ENCODE data around the gene SLC36A3. TPM values are rescaled to one million over a fixed set of nuclear protein-coding genes. Genes with fewer than 3 reads are reported as not detected.

Gene SLC36A3
- total and polyA plus RNA-seq, 2 of the 8 experiments (the other 6 are each of a cell fraction or from before 2014, with no cell fraction given): not detected

DNA sequence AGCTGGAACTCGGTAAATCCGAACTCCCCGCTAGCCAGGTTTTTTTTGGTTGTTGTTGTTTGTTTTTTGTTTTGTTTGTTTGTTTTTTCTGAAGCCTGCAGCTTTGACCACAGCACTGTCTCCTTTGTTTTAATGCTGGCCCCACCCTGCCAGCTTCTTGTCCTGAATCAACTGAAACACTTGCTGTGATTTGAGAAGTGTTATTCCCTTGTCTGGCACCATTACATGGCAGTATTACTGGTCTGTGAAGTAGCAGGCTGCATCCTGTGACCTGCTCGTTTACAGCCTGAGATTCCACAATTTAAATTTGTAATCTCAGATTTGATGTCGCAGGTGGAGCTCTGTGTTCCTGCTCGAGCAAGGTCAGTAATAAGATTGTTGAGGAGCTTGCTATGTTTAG is 45.2 kb upstream of the SLC36A3 start:
- no peak overlapping the region for H2AFZ ChIP-seq (ENCODE audit: low read length)
- H3K4me3 ChIP-seq (ENCODE audit: extremely low read depth in 1 of 4, insufficient read depth in 2 of 4, low read depth in 3 of 4, low read length in 4 of 4): no peak overlapping the region

More for the DNA sequence above, 45.2 kb upstream of the SLC36A3 start:
- Histone ChIP-seq H2BK20ac (ENCODE audit: low read length) (no peak overlapping the region), H4K5ac (ENCODE audit: insufficient read length, low read depth, low read length) (no peak overlapping the region), H4K20me1 (replicated peaks in 1 of 2; ENCODE audit: control insufficient read depth in 1 of 2, insufficient read depth in 2 of 2, low read length in 2 of 2) (no peaks in the 10 kb centered on the region), H3K9me3 (ENCODE audit: insufficient read depth in 2 of 2, low read depth in 1 of 2, low read length in 1 of 2) (no peaks in the 10 kb centered on the region), H2BK5ac (ENCODE audit: low read depth, low read length) (no peak overlapping the region), H3K79me2 (ENCODE audit: control insufficient read depth in 1 of 2, insufficient read depth in 2 of 2, low read length in 2 of 2) (no peaks in the 10 kb centered on the region), H4K91ac (replicated peaks; ENCODE audit: insufficient read length, low read length) (no peak overlapping the region), H3K4ac (replicated peaks; ENCODE audit: insufficient read length, low read depth, low read length) (no peak overlapping the region), H2BK12ac (ENCODE audit: low read depth, low read length) (no peak overlapping the region), H2BK15ac (ENCODE audit: low read length) (no peak overlapping the region), H3K9ac (replicated peaks in 1 of 4; ENCODE audit: extremely low read depth in 1 of 4, low read depth in 3 of 4, low read length in 3 of 4) (no peak overlapping the region), H3K56ac (replicated peaks; ENCODE audit: insufficient read length, low read depth, low read length) (no peak overlapping the region), H3K14ac (ENCODE audit: insufficient read length) (no peak overlapping the region), H3K4me1 (replicated peaks in 1 of 4; ENCODE audit: control insufficient read depth in 3 of 4, insufficient read depth in 4 of 4, low read length in 3 of 4) (peaks cover 4 to 22% (median 18%) of the 10 kb centered on the region in 4 experiments; a peak in 5 of 7 replicates), H3K4me2 (ENCODE audit: insufficient read depth in 1 of 2, low read depth in 2 of 2, low read length in 2 of 2) (peak overlapping the region in 1 of 2 experiments; percentile 17; a peak in 1 of 4 replicates), H3K27me3 (replicated peaks in 1 of 4; ENCODE audit: control insufficient read depth in 3 of 4, extremely low read depth in 1 of 4, insufficient read depth in 3 of 4, low read length in 3 of 4) (peaks cover 1 to 24% (median 14%) of the 10 kb centered on the region in 4 experiments; a peak in 6 of 7 replicates), H3K79me1 (ENCODE audit: low read depth, low read length) (no peaks in the 10 kb centered on the region), H3K23me2 (ENCODE audit: low read depth, low read length) (no peaks in the 10 kb centered on the region), H2BK120ac (replicated peaks; ENCODE audit: low read depth, low read length) (no peak overlapping the region), H3K27ac (ENCODE audit: low read depth, low read length) (no peak overlapping the region), H4K8ac (ENCODE audit: extremely low read depth, insufficient read depth, low read length) (no peak overlapping the region), H2AK5ac (ENCODE audit: low read depth, low read length) (no peak overlapping the region), H3K23ac (ENCODE audit: insufficient read length) (no peak overlapping the region), H3K18ac (ENCODE audit: extremely low read depth, low read length) (no peak overlapping the region), H3K36me3 (ENCODE audit: control insufficient read depth in 2 of 4, insufficient read depth in 4 of 4, low read length in 3 of 4) (no peaks in the 10 kb centered on the region)
- FAIRE-seq: no peak
- DNase-seq (ENCODE audit: low read depth in 1 of 2, low spot score in 2 of 2): no peak
- 68% methylated on average over 6 of the region's 6 CpGs; no CpG with 5 or more reads in 1 of the 2 experiments for WGBS, 2 experiments (ENCODE audit: extremely low coverage in 1 of 2, insufficient coverage in 1 of 2, insufficient read length in 1 of 2, insufficient replicate concordance in 2 of 2, low coverage in 1 of 2, low lambda C conversion rate in 2 of 2, missing lambda C conversion rate in 1 of 2)
- no peak for TF ChIP-seq POLR2A (IDR thresholded peaks at IDR 0.05; ENCODE audit: control extremely low read depth in 1 of 2, low read depth in 2 of 2, low read length in 2 of 2)
- no peak for TF ChIP-seq POU5F1 (IDR thresholded peaks at IDR 0.05; ENCODE audit: low read depth, low read length)
- no peak for TF ChIP-seq EZH2 (IDR thresholded peaks at IDR 0.05; ENCODE audit: low read depth, low read length, severe bottlenecking)
- TF ChIP-seq, protein P1, sequence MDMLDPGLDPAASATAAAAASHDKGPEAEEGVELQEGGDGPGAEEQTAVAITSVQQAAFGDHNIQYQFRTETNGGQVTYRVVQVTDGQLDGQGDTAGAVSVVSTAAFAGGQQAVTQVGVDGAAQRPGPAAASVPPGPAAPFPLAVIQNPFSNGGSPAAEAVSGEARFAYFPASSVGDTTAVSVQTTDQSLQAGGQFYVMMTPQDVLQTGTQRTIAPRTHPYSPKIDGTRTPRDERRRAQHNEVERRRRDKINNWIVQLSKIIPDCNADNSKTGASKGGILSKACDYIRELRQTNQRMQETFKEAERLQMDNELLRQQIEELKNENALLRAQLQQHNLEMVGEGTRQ (IDR thresholded peaks at IDR 0.05; ENCODE audit: low read length): no peak
- TF ChIP-seq CHD2 (IDR thresholded peaks at IDR 0.05; ENCODE audit: low read length): no peak
- TF ChIP-seq, protein P2, sequence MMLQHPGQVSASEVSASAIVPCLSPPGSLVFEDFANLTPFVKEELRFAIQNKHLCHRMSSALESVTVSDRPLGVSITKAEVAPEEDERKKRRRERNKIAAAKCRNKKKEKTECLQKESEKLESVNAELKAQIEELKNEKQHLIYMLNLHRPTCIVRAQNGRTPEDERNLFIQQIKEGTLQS (IDR thresholded peaks at IDR 0.05; ENCODE audit: insufficient read depth, low read depth, low read length): no peak
- TF ChIP-seq GTF2F1 (IDR thresholded peaks at IDR 0.05; ENCODE audit: borderline replicate concordance, low read depth, low read length): no peak
- no peak for TF ChIP-seq EGR1 (IDR thresholded peaks at IDR 0.05; ENCODE audit: borderline replicate concordance, low read depth, low read length)
- CTCF ChIA-PET (ENCODE audit: partially characterized antibody): interaction anchor here (0.5 to 3.1 kb wide), 15 partner anchors 10 to 386 kb away, joined by 3 to 18 read pairs (median 4); no protein-coding TSS in a partner anchor
- POLR2A ChIA-PET (ENCODE audit: partially characterized antibody): interaction anchor here (0.6 to 1.6 kb wide), 5 partner anchors 9 to 422 kb away, joined by 3 to 4 read pairs (median 4); no protein-coding TSS in a partner anchor

Measured in H1 (cell line).